Stimulated activated CD4-positive, alpha-beta T cell treated with anti-CD3 and anti-CD28 coated beads, Interleukin-15, amount 100 ng/mL, for 24 hours (primary cell): ENCODE data around the gene CCDC158.
"Not testable (repeated sequence)": the region's sequence is repeated elsewhere in the genome, so short reads cannot be mapped to it uniquely, and the experiment has no call there.

Experiments
- DNase-seq: peaks from one replicate; pipeline ENCODE4 v3.0.0-alpha.2; 2020

Gene CCDC158

GRCh38 chr4:76429636-76430035 is 8.7 kb upstream of the CCDC158 start:
- DNase-seq = no peak

GRCh38 chr4:76426272-76426671 is 5.3 kb upstream of the CCDC158 start:
- DNase-seq = no peak

- not testable (repeated sequence) for DNase-seq
Observed at GRCh38 chr4:76423159-76423558, 2.2 kb upstream of the CCDC158 start.

- no peak for DNase-seq
Observed at GRCh38 chr4:76420188-76420761, 666 bp downstream of the CCDC158 start.

- no peak for DNase-seq
Observed at GRCh38 chr4:76410636-76411035, 10.3 kb downstream of the CCDC158 start.

GRCh38 chr4:76407440-76408119 is 13.4 kb downstream of the CCDC158 start:
- no peak for DNase-seq

- DNase-seq = no peak
Observed at GRCh38 chr4:76406081-76406480, 14.9 kb downstream of the CCDC158 start.

GRCh38 chr4:76401654-76402053 is 19.3 kb downstream of the CCDC158 start:
- no peak for DNase-seq

- no peak for DNase-seq
Observed at GRCh38 chr4:76388160-76388908, 32.6 kb downstream of the CCDC158 start.

- DNase-seq = no peak
Observed at GRCh38 chr4:76386566-76387305, 34.2 kb downstream of the CCDC158 start.

GRCh38 chr4:76385974-76386373 is 35.0 kb downstream of the CCDC158 start:
- DNase-seq = no peak

GRCh38 chr4:76384052-76384451 is 36.9 kb downstream of the CCDC158 start:
- no peak for DNase-seq

- no peak for DNase-seq
Observed at GRCh38 chr4:76383001-76383400, 37.9 kb downstream of the CCDC158 start.

- no peak for DNase-seq
Observed at GRCh38 chr4:76381986-76382385, 39.0 kb downstream of the CCDC158 start.

- DNase-seq = no peak
Observed at GRCh38 chr4:76380561-76380960, 40.4 kb downstream of the CCDC158 start.

GRCh38 chr4:76377911-76378310 is 43.0 kb downstream of the CCDC158 start:
- DNase-seq = peak; percentile 58

- DNase-seq = no peak
Observed at GRCh38 chr4:76377481-76377901, 43.5 kb downstream of the CCDC158 start.

- DNase-seq = no peak
Observed at GRCh38 chr4:76376534-76376933, 44.4 kb downstream of the CCDC158 start.

GRCh38 chr4:76375703-76376102 is 45.2 kb downstream of the CCDC158 start:
- no peak for DNase-seq

GRCh38 chr4:76374798-76375197 is 46.1 kb downstream of the CCDC158 start:
- no peak for DNase-seq

GRCh38 chr4:76373919-76374552 is 46.9 kb downstream of the CCDC158 start:
- DNase-seq = no peak

- no peak for DNase-seq
Observed at GRCh38 chr4:76366737-76367136, 54.2 kb downstream of the CCDC158 start.

- DNase-seq = no peak
Observed at GRCh38 chr4:76365636-76366035, 55.3 kb downstream of the CCDC158 start.
